IMR-90 (cell line): ENCODE results near the gene NMBR. TPM values are rescaled to one million over a fixed set of nuclear protein-coding genes. Genes with fewer than 3 reads are reported as not detected.
A peak's percentile ranks its signal among the peaks of the same experiment; 100 is the strongest.

Experiments
- ATAC-seq: fragments of 200-7000 bp; cut with Tn5 transposase; 2 replicates; pipeline ENCODE4 v1.9.1; 2020; ENCODE audit warnings: low read depth, mild to moderate bottlenecking, moderate library complexity
- BruUV-seq: library from RNA; stranded (reverse); fragments of 400-500 nt; replicated peaks from 2 replicates; lab custom pipeline; 2021; lab: Mats Ljungman, UMichigan
- CTCF ChIA-PET: fragments of 300-600 bp; formaldehyde crosslinking; extraction: SDS; loops from one replicate; lab custom pipeline; 2021; ENCODE audit warnings: antibody characterized with exemption; lab: Yijun Ruan, JAX
- POLR2A ChIA-PET: fragments of 300-600 bp; sonication (Branson Sonifier 250); formaldehyde crosslinking; loops from one replicate; lab custom pipeline; 2022; ENCODE audit warnings: antibody characterized with exemption; ENCODE audit not compliant: unreplicated experiment; lab: Charles Lee
- DNase-seq: peaks from one replicate; pipeline ENCODE4 v3.0.0; 2013
- H2AFZ ChIP-seq: replicated peaks from 2 replicates; pipeline ENCODE3; 2013; ENCODE audit warnings: low read length, mild to moderate bottlenecking; ENCODE audit not compliant: poor library complexity
- H2AK5ac ChIP-seq: 2 replicates; pipeline ENCODE4 v1.6.1; 2013; ENCODE audit warnings: low read depth, low read length, inconsistent platforms
- H2AK9ac ChIP-seq: replicated peaks from 2 replicates; pipeline ENCODE3; 2013; ENCODE audit warnings: mild to moderate bottlenecking, low read depth, low read length, moderate library complexity; ENCODE audit not compliant: poor library complexity
- H2BK120ac ChIP-seq: 2 replicates; pipeline ENCODE4 v1.6.1; 2013; ENCODE audit warnings: low read depth, low read length, inconsistent platforms
- H2BK15ac ChIP-seq: 3 replicates; pipeline ENCODE4 v1.6.1; 2013; ENCODE audit warnings: low read depth, low read length, inconsistent platforms
- H2BK20ac ChIP-seq: 2 replicates; pipeline ENCODE4 v1.6.1; 2013; ENCODE audit warnings: low read depth, mild to moderate bottlenecking, inconsistent platforms, low read length, moderate library complexity
- H2BK5ac ChIP-seq: 2 replicates; pipeline ENCODE4 v1.6.1; 2013; ENCODE audit warnings: mild to moderate bottlenecking, low read depth, low read length, inconsistent platforms; ENCODE audit not compliant: poor library complexity, severe bottlenecking
- H3K14ac ChIP-seq: replicated peaks from 2 replicates; pipeline ENCODE4 v1.6.1; 2013; ENCODE audit warnings: low read depth, low read length, inconsistent platforms
- H3K18ac ChIP-seq: 2 replicates; pipeline ENCODE4 v1.6.1; 2013; ENCODE audit warnings: low read depth, low read length, control low read depth
- H3K23ac ChIP-seq: 2 replicates; pipeline ENCODE4 v1.6.1; 2013; ENCODE audit warnings: low read depth, low read length, inconsistent platforms
- H3K27ac ChIP-seq: 2 replicates; pipeline ENCODE4 v1.5.1; 2013; ENCODE audit warnings: mild to moderate bottlenecking, control low read depth, low read length; ENCODE audit not compliant: insufficient read depth
- H3K27me3 ChIP-seq: 2 replicates; pipeline ENCODE4 v1.6.1; 2013; ENCODE audit warnings: low read length; ENCODE audit not compliant: control insufficient read depth, insufficient read depth
- H3K36me3 ChIP-seq: 2 replicates; pipeline ENCODE4 v1.6.1; 2013; ENCODE audit warnings: low read length, mixed read lengths; ENCODE audit not compliant: control insufficient read depth, insufficient read depth
- H3K4ac ChIP-seq: 2 replicates; pipeline ENCODE4 v1.6.1; 2013; ENCODE audit warnings: low read depth, low read length, inconsistent platforms
- H3K4me1 ChIP-seq: 2 replicates; pipeline ENCODE4 v1.6.1; 2013; ENCODE audit warnings: low read length, mixed read lengths; ENCODE audit not compliant: control insufficient read depth, insufficient read depth
- H3K4me2 ChIP-seq: 2 replicates; pipeline ENCODE4 v1.6.1; 2013; ENCODE audit warnings: low read depth, mild to moderate bottlenecking, control low read depth, low read length, moderate library complexity
- H3K4me3 ChIP-seq: 2 replicates; pipeline ENCODE4 v1.5.1; 2013; ENCODE audit warnings: low read depth, mild to moderate bottlenecking, control low read depth, low read length, moderate library complexity; ENCODE audit not compliant: insufficient read depth
- H3K56ac ChIP-seq: 2 replicates; pipeline ENCODE4 v1.6.1; 2013; ENCODE audit warnings: low read length, inconsistent platforms; ENCODE audit not compliant: insufficient read depth; ENCODE audit errors: extremely low read depth
- H3K79me1 ChIP-seq, 2 experiments: 2 replicates each; pipeline ENCODE4 v1.6.1; 2013; ENCODE audit warnings: low read length in 2 of 2, inconsistent platforms in 1 of 2, low read depth in 1 of 2
- H3K9ac ChIP-seq: 2 replicates; pipeline ENCODE4 v1.6.1; 2013; ENCODE audit warnings: low read depth, low read length, control low read depth
- H3K9me1 ChIP-seq: 2 replicates; pipeline ENCODE4 v1.6.1; 2013; ENCODE audit warnings: low read length, inconsistent platforms; ENCODE audit not compliant: insufficient read depth
- H3K9me3 ChIP-seq: 2 replicates; pipeline ENCODE4 v1.6.1; 2013; ENCODE audit warnings: low read length; ENCODE audit not compliant: control insufficient read depth, insufficient read depth
- H4K20me1 ChIP-seq: 2 replicates; pipeline ENCODE4 v1.6.1; 2013; ENCODE audit warnings: low read length, inconsistent platforms; ENCODE audit not compliant: insufficient read depth
- H4K5ac ChIP-seq: 2 replicates; pipeline ENCODE4 v1.6.1; 2013; ENCODE audit warnings: mild to moderate bottlenecking, low read depth, low read length, control low read depth
- H4K8ac ChIP-seq, 2 experiments: 2 replicates each; pipeline ENCODE4 v1.6.1; 2013; ENCODE audit warnings: low read depth in 2 of 2, low read length in 2 of 2, control low read depth in 1 of 2, inconsistent platforms in 1 of 2
- H4K91ac ChIP-seq: 2 replicates; pipeline ENCODE4 v1.6.1; 2013; ENCODE audit warnings: low read depth, low read length, inconsistent platforms; ENCODE audit not compliant: insufficient read depth
- MXI1 ChIP-seq: IDR thresholded peaks from 2 replicates; pipeline ENCODE4 v1.6.1; 2012; ENCODE audit warnings: low read depth, mild to moderate bottlenecking, low read length, moderate library complexity, borderline replicate concordance
- WGBS, 2 experiments: methylation state at CpG; one replicate each; pipeline versions ENCODE4 v1.1.5 to v1.1.7; 2013; ENCODE audit warnings: missing lambda C conversion rate in 2 of 2; ENCODE audit not compliant: insufficient read length in 1 of 2; ENCODE audit errors: extremely low coverage in 2 of 2; 5-methylcytosine and 5-hydroxymethylcytosine counted together
- dilution Hi-C: fragments of 300-500 bp; cut with HindIII; formaldehyde crosslinking; loops from one replicate; pipeline ENCODE4 v1.14.3; 2018; ENCODE audit warnings: low sequenced_read_pairs; ENCODE audit not compliant: unreplicated experiment
- in situ Hi-C: fragments of 300-500 bp; cut with MboI; formaldehyde crosslinking; loops from 3 replicates; pipeline ENCODE4 v1.14.3; 2019; ENCODE audit warnings: low sequenced_read_pairs, inconsistent platforms, mixed read lengths
- intact Hi-C: fragments of 100-400 bp; cut with micrococcal nuclease; formaldehyde crosslinking; loops from 2 replicates; pipeline ENCODE4 v1.10.0; 2022
- polyA plus RNA-seq, 3 experiments: library from polyadenylated mRNA; depleted of rRNA; stranded (reverse); fragments of >200 nt; gene quantifications; 2 replicates each; pipeline ENCODE4 v1.2.3, GENCODE V29; 2012; ENCODE audit warnings: low replicate concordance in 1 of 3
- total RNA-seq: library from RNA; depleted of rRNA; stranded (reverse); fragments of >200 nt; gene quantifications from 2 replicates; pipeline ENCODE4 v1.2.3, GENCODE V29; 2012

The NMBR gene
- total and polyA plus RNA-seq, 2 of the 4 experiments (the other 2 are of a cell fraction), result not detected

- no peak overlapping the region for H2AK9ac ChIP-seq
- H3K36me3 ChIP-seq, result no peaks in the 10 kb centered on the region
- intact Hi-C loops, result no loop called here
- peaks cover 2% of the 10 kb centered on the region; the same call in 1 of the 2 replicates for H3K27me3 ChIP-seq
- H2AFZ ChIP-seq, result peak overlapping the region; percentile 40
- no peak overlapping the region for H2BK5ac ChIP-seq
- no peak overlapping the region for H3K23ac ChIP-seq
- H4K8ac ChIP-seq, result no peak overlapping the region
- WGBS, 2 experiments, result 90% methylated on average over 2 of the region's 2 CpGs; no CpG with 5 or more reads in 1 of the 2 experiments
- H3K9ac ChIP-seq, result no peak overlapping the region
- DNase-seq, result peak; percentile 23
- no TSS peak for BruUV-seq
- H2BK15ac ChIP-seq, result no peak overlapping the region
- no peaks in the 10 kb centered on the region for H3K79me1 ChIP-seq
- ATAC-seq, result no peak; the same call in 1 of the 2 replicates
- no peaks in the 10 kb centered on the region for H3K4me1 ChIP-seq
- no peak for TF ChIP-seq MXI1
- dilution Hi-C loops, result no loop called here
- H3K4me3 ChIP-seq, result no peak overlapping the region
- no peak overlapping the region for H2BK120ac ChIP-seq
- POLR2A ChIA-PET, result no interaction called here
- H4K91ac ChIP-seq, result no peak overlapping the region
- in situ Hi-C loops, result loop anchor here (10.0 kb wide), 1 partner anchor 444 kb away; no protein-coding TSS in a partner anchor
- CTCF ChIA-PET, result no interaction called here
- no peak overlapping the region for H3K4me2 ChIP-seq
- H4K5ac ChIP-seq, result no peak overlapping the region
- H3K9me3 ChIP-seq, result no peaks in the 10 kb centered on the region
- H3K9me1 ChIP-seq, result no peaks in the 10 kb centered on the region
- H3K4ac ChIP-seq, result no peak overlapping the region
- H3K27ac ChIP-seq, result no peak overlapping the region
- no peak overlapping the region for H3K56ac ChIP-seq
- no peak overlapping the region for H3K14ac ChIP-seq
- H4K20me1 ChIP-seq, result no peaks in the 10 kb centered on the region
- no peak overlapping the region for H3K18ac ChIP-seq
- no peak overlapping the region for H2BK20ac ChIP-seq
- H2AK5ac ChIP-seq, result no peak overlapping the region
Measured at GRCh38 chr6:142118925-142119324, 28.0 kb downstream of the NMBR start.
